Measurements from ENCODE around the gene SAXO1.
A peak's percentile ranks its signal among the peaks of the same experiment; 100 is the strongest.

Gene SAXO1

GRCh38 chr9:18985996-18986395 is 47.0 kb downstream of the SAXO1 start:
- Histone ChIP-seq H3K9ac (ENCODE audit: low read depth in 1 of 2, low read length in 2 of 2) (no peak overlapping the region), H3K4me3 (ENCODE audit: low read depth in 1 of 2, low read length in 2 of 2) (no peak overlapping the region), H3K27ac (ENCODE audit: low read depth, low read length) (no peak overlapping the region), H3K27me3 (ENCODE audit: control insufficient read depth in 1 of 2, insufficient read depth in 2 of 2, low read length in 2 of 2) (no peaks in the 10 kb centered on the region), H3K4me1 (ENCODE audit: control insufficient read depth in 1 of 2, insufficient read depth in 2 of 2, low read length in 2 of 2) (no peaks in the 10 kb centered on the region), H3K9me3 (ENCODE audit: control insufficient read depth in 1 of 2, low read length in 2 of 2) (no peaks in the 10 kb centered on the region), H3K36me3 (ENCODE audit: control insufficient read depth in 1 of 2, insufficient read depth in 2 of 2, low read length in 2 of 2) (no peaks in the 10 kb centered on the region)

GRCh38 chr9:18985464-18985951 is 47.5 kb downstream of the SAXO1 start:
- H3K4me1 ChIP-seq (ENCODE audit: control insufficient read depth in 1 of 2, insufficient read depth in 2 of 2, low read length in 2 of 2) = no peaks in the 10 kb centered on the region
- H3K27me3 ChIP-seq (ENCODE audit: control insufficient read depth in 1 of 2, insufficient read depth in 2 of 2, low read length in 2 of 2) = no peaks in the 10 kb centered on the region
- no peaks in the 10 kb centered on the region for H3K36me3 ChIP-seq (ENCODE audit: control insufficient read depth in 1 of 2, insufficient read depth in 2 of 2, low read length in 2 of 2)
- no peak overlapping the region for H3K4me3 ChIP-seq (ENCODE audit: low read depth in 1 of 2, low read length in 2 of 2)
- no peaks in the 10 kb centered on the region for H3K9me3 ChIP-seq (ENCODE audit: control insufficient read depth in 1 of 2, low read length in 2 of 2)
- no peak overlapping the region for H3K9ac ChIP-seq (ENCODE audit: low read depth in 1 of 2, low read length in 2 of 2)
- H3K27ac ChIP-seq (ENCODE audit: low read depth, low read length) = no peak overlapping the region

DNA sequence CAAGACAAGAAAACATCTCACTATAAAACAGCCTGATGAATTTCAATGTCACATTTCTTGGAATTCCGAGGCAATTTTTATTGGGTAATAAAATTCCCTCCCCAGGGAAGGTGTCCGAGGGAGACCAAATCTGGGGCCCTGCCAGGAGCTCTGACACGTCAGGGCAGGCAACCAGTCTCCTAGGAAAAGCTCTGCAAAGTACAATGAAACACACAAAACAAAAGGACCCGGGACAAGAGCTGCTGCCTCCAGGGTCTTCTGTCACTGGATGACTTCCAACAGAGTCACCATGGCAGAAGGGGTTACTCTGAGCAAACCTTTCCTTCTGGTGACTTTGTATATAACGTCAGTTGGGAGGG is 50.8 kb downstream of the SAXO1 start:
- H3K36me3 ChIP-seq (ENCODE audit: control insufficient read depth in 1 of 2, insufficient read depth in 2 of 2, low read length in 2 of 2) = no peaks in the 10 kb centered on the region
- no peak overlapping the region for H3K4me3 ChIP-seq (ENCODE audit: low read depth in 1 of 2, low read length in 2 of 2)
- no peaks in the 10 kb centered on the region for H3K9me3 ChIP-seq (ENCODE audit: control insufficient read depth in 1 of 2, low read length in 2 of 2)
- H3K9ac ChIP-seq (ENCODE audit: low read depth in 1 of 2, low read length in 2 of 2) = no peak overlapping the region
- H3K27ac ChIP-seq (ENCODE audit: low read depth, low read length) = no peak overlapping the region
- peaks cover 0 to 4% of the 10 kb centered on the region in 2 donors for H3K27me3 ChIP-seq (ENCODE audit: control insufficient read depth in 1 of 2, insufficient read depth in 2 of 2, low read length in 2 of 2)
- no peaks in the 10 kb centered on the region for H3K4me1 ChIP-seq (ENCODE audit: control insufficient read depth in 1 of 2, insufficient read depth in 2 of 2, low read length in 2 of 2)

DNA sequence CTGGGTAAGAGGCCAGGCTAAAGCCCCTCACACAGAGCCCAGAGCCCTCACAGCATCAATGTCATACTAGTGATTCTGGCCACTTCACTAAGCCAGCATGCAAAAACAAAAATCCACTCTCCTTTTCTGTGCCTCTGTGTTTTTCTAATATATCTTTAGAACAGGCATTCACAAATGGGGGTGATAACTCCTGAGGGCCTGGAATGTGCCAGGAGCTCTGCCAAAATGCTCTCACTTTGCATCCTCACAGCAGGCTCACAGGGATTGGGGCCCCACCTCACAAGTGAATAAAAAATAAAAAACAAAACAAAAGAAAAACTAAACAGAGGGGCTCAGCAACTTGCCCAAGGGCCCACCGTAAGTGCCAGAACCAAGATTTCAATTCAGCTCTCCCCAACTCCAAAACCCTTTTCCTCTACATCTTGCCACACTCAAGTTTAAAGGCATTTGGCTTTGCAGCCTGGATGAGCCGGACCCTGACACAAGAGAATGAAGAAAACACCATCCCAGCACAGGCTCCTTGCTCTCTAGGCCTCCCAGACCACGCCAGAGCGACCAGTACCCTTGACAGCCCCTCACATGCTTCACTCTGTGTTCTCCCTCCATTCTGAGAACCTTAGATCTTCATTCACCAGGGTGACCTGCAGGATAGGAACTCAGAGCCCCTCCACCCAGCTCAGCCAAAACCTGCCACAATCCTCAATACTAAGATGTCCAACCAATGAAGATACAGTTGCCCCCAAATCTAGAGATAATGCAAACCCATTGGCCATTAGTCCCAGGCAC is 51.3 kb downstream of the SAXO1 start:
- no peak overlapping the region for H3K27ac ChIP-seq (ENCODE audit: low read depth, low read length)
- no peak overlapping the region for H3K9ac ChIP-seq (ENCODE audit: low read depth in 1 of 2, low read length in 2 of 2)
- H3K27me3 ChIP-seq (ENCODE audit: control insufficient read depth in 1 of 2, insufficient read depth in 2 of 2, low read length in 2 of 2) = peaks cover 0 to 4% of the 10 kb centered on the region in 2 donors
- no peaks in the 10 kb centered on the region for H3K9me3 ChIP-seq (ENCODE audit: control insufficient read depth in 1 of 2, low read length in 2 of 2)
- no peak overlapping the region for H3K4me3 ChIP-seq (ENCODE audit: low read depth in 1 of 2, low read length in 2 of 2)
- peaks cover 1 to 5% of the 10 kb centered on the region in 2 donors for H3K4me1 ChIP-seq (ENCODE audit: control insufficient read depth in 1 of 2, insufficient read depth in 2 of 2, low read length in 2 of 2)
- H3K36me3 ChIP-seq (ENCODE audit: control insufficient read depth in 1 of 2, insufficient read depth in 2 of 2, low read length in 2 of 2) = no peaks in the 10 kb centered on the region

DNA sequence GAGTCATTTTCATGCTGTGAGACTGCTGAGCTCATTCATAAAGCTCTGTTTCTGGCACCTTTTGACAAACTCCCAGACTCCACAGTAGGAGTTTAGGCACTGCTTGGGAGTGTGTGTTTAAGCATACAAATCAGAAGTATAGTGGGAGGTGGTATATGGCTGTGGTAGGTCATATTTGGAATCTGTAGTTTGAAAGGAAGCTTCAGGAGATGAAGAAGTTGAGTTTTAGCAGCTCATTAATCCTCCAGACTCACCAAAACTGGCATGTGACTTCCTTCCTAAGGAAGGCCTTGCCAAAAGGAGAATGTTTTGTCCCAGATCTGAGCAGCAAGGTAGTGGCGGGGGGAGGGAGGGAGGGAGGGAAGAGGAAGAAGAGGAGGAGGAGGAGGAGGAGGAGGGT is 52.8 kb downstream of the SAXO1 start:
- Histone ChIP-seq H3K27me3 (ENCODE audit: control insufficient read depth in 1 of 2, insufficient read depth in 2 of 2, low read length in 2 of 2) (peaks cover 0 to 4% of the 10 kb centered on the region in 2 donors), H3K36me3 (ENCODE audit: control insufficient read depth in 1 of 2, insufficient read depth in 2 of 2, low read length in 2 of 2) (no peaks in the 10 kb centered on the region), H3K4me3 (ENCODE audit: low read depth in 1 of 2, low read length in 2 of 2) (no peak overlapping the region), H3K9me3 (ENCODE audit: control insufficient read depth in 1 of 2, low read length in 2 of 2) (no peaks in the 10 kb centered on the region), H3K4me1 (ENCODE audit: control insufficient read depth in 1 of 2, insufficient read depth in 2 of 2, low read length in 2 of 2) (peaks cover 2 to 6% of the 10 kb centered on the region in 2 donors), H3K9ac (ENCODE audit: low read depth in 1 of 2, low read length in 2 of 2) (no peak overlapping the region), H3K27ac (ENCODE audit: low read depth, low read length) (no peak overlapping the region)

DNA sequence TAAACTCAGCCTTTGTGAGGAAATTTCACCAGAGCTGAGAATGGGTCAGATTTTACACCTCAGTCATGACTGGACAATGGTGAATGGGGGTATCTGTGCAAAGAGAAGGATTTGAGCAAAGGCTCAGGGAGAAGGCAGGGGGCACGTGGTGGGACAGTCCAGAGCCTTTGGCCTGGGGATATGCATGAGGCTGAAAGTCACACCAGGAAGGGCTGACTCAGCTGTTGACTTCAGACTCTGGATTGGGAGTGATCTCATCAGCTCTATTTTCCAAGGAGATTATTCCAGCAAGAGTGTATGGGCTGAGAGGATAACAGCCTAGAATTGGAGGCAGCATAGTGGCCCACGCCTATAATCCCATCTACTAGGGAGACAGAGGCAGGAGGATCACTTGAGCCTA is 53.6 kb downstream of the SAXO1 start:
- peaks cover 0 to 4% of the 10 kb centered on the region in 2 donors for H3K27me3 ChIP-seq (ENCODE audit: control insufficient read depth in 1 of 2, insufficient read depth in 2 of 2, low read length in 2 of 2)
- H3K36me3 ChIP-seq (ENCODE audit: control insufficient read depth in 1 of 2, insufficient read depth in 2 of 2, low read length in 2 of 2) = no peaks in the 10 kb centered on the region
- H3K27ac ChIP-seq (ENCODE audit: low read depth, low read length) = no peak overlapping the region
- H3K9ac ChIP-seq (ENCODE audit: low read depth in 1 of 2, low read length in 2 of 2) = no peak overlapping the region
- no peak overlapping the region for H3K4me3 ChIP-seq (ENCODE audit: low read depth in 1 of 2, low read length in 2 of 2)
- H3K4me1 ChIP-seq (ENCODE audit: control insufficient read depth in 1 of 2, insufficient read depth in 2 of 2, low read length in 2 of 2) = peaks cover 2 to 6% of the 10 kb centered on the region in 2 donors
- no peaks in the 10 kb centered on the region for H3K9me3 ChIP-seq (ENCODE audit: control insufficient read depth in 1 of 2, low read length in 2 of 2)

- Histone ChIP-seq H3K9ac (ENCODE audit: low read depth in 1 of 2, low read length in 2 of 2) (no peak overlapping the region), H3K36me3 (ENCODE audit: control insufficient read depth in 1 of 2, insufficient read depth in 2 of 2, low read length in 2 of 2) (no peaks in the 10 kb centered on the region), H3K9me3 (ENCODE audit: control insufficient read depth in 1 of 2, low read length in 2 of 2) (no peaks in the 10 kb centered on the region), H3K4me1 (ENCODE audit: control insufficient read depth in 1 of 2, insufficient read depth in 2 of 2, low read length in 2 of 2) (peaks cover 2 to 6% of the 10 kb centered on the region in 2 donors), H3K4me3 (ENCODE audit: low read depth in 1 of 2, low read length in 2 of 2) (no peak overlapping the region), H3K27me3 (ENCODE audit: control insufficient read depth in 1 of 2, insufficient read depth in 2 of 2, low read length in 2 of 2) (peaks cover 0 to 8% of the 10 kb centered on the region in 2 donors), H3K27ac (ENCODE audit: low read depth, low read length) (no peak overlapping the region)
Measured at GRCh38 chr9:18978188-18978587, 54.8 kb downstream of the SAXO1 start.

DNA sequence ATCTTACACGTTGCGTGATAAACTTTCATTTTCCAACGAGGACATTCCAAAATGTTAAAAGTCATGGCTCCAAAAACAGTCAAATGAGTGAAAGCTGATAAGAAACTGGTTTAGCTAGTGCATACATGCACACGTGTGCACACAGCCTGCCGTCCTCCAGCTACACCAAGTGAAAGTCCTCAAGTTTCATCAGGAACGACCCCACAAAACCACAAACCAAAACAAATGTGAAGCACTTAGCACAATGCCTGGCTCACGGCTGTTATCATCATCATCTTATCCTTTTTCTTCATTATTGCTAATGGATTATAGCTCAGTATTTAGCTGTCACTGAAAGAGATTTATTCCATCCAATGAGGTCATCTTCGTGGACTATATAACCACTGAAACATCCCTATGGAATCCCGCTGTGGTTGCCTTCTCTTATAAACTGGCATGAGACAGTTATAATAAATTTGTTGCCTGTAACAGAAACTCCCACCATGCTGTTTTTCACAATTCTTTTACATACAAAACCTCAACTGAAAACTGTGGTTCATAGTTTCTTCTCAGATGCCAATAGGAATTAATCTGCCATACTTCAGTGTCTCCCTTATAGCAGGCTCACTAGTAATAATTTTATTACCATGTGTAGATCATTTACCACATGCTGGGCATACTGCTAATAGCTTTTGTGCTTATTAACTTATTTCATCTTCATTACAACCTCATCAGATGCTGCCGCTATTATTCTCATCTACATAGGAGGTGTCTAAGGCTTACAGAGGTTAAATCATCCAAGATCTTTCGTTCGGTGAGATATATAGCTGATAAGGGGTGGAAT is 56.1 kb downstream of the SAXO1 start:
- no peak overlapping the region for H3K9ac ChIP-seq (ENCODE audit: low read depth in 1 of 2, low read length in 2 of 2)
- peak overlapping the region; percentile 32 to 33 for H3K4me3 ChIP-seq (ENCODE audit: low read depth in 1 of 2, low read length in 2 of 2)
- H3K36me3 ChIP-seq (ENCODE audit: control insufficient read depth in 1 of 2, insufficient read depth in 2 of 2, low read length in 2 of 2) = no peaks in the 10 kb centered on the region
- H3K4me1 ChIP-seq (ENCODE audit: control insufficient read depth in 1 of 2, insufficient read depth in 2 of 2, low read length in 2 of 2) = peaks cover 2 to 6% of the 10 kb centered on the region in 2 donors
- peaks cover 0 to 8% of the 10 kb centered on the region in 2 donors for H3K27me3 ChIP-seq (ENCODE audit: control insufficient read depth in 1 of 2, insufficient read depth in 2 of 2, low read length in 2 of 2)
- H3K9me3 ChIP-seq (ENCODE audit: control insufficient read depth in 1 of 2, low read length in 2 of 2) = no peaks in the 10 kb centered on the region
- H3K27ac ChIP-seq (ENCODE audit: low read depth, low read length) = no peak overlapping the region

- Histone ChIP-seq H3K9me3 (ENCODE audit: control insufficient read depth in 1 of 2, low read length in 2 of 2) (no peaks in the 10 kb centered on the region), H3K9ac (ENCODE audit: low read depth in 1 of 2, low read length in 2 of 2) (no peak overlapping the region), H3K4me1 (ENCODE audit: control insufficient read depth in 1 of 2, insufficient read depth in 2 of 2, low read length in 2 of 2) (peaks cover 2 to 6% of the 10 kb centered on the region in 2 donors), H3K36me3 (ENCODE audit: control insufficient read depth in 1 of 2, insufficient read depth in 2 of 2, low read length in 2 of 2) (no peaks in the 10 kb centered on the region), H3K27ac (ENCODE audit: low read depth, low read length) (no peak overlapping the region), H3K27me3 (ENCODE audit: control insufficient read depth in 1 of 2, insufficient read depth in 2 of 2, low read length in 2 of 2) (peaks cover 0 to 8% of the 10 kb centered on the region in 2 donors), H3K4me3 (ENCODE audit: low read depth in 1 of 2, low read length in 2 of 2) (peak overlapping the region; percentile 32 to 33)
Measured at GRCh38 chr9:18976221-18976708, 56.7 kb downstream of the SAXO1 start.

DNA sequence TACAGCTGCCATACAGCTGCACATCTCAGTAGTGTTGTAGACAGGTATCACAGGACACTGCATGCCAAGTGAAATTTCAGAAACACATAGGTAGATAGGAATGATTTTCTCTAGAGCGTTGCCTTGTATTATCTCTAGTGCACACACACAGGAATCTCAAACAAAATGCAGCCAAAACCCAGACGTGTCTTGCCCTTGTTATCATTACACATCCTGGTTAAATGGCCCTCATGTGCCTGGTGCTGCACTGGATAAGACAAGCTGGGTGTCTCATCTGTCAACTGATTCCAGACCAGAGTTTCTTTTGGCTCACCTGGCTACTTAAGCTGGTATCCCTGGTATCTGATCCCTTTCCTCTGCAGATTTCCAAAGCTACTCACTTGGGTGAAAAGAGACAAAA is 59.7 kb downstream of the SAXO1 start:
- no peaks in the 10 kb centered on the region for H3K9me3 ChIP-seq (ENCODE audit: control insufficient read depth in 1 of 2, low read length in 2 of 2)
- H3K27ac ChIP-seq (ENCODE audit: low read depth, low read length) = no peak overlapping the region
- no peak overlapping the region for H3K4me3 ChIP-seq (ENCODE audit: low read depth in 1 of 2, low read length in 2 of 2)
- peaks cover 2 to 6% of the 10 kb centered on the region in 2 donors for H3K4me1 ChIP-seq (ENCODE audit: control insufficient read depth in 1 of 2, insufficient read depth in 2 of 2, low read length in 2 of 2)
- no peaks in the 10 kb centered on the region for H3K36me3 ChIP-seq (ENCODE audit: control insufficient read depth in 1 of 2, insufficient read depth in 2 of 2, low read length in 2 of 2)
- peaks cover 0 to 4% of the 10 kb centered on the region in 2 donors for H3K27me3 ChIP-seq (ENCODE audit: control insufficient read depth in 1 of 2, insufficient read depth in 2 of 2, low read length in 2 of 2)
- H3K9ac ChIP-seq (ENCODE audit: low read depth in 1 of 2, low read length in 2 of 2) = no peak overlapping the region
